Fibroblast of the aortic adventitia (primary cell): ENCODE measurements around the gene SLC5A5. TPM values are rescaled to one million over a fixed set of nuclear protein-coding genes. Genes with fewer than 3 reads are reported as not detected.

Source experiments
- DNase-seq: peaks from one replicate; pipeline ENCODE4 v3.0.0-alpha.2; 2010; ENCODE audit warnings: low read depth
- H3K4me3 ChIP-seq: 2 replicates; pipeline ENCODE4 v1.5.1; 2011; ENCODE audit warnings: low read depth, mild to moderate bottlenecking, control low read depth, low read length, moderate library complexity
- CTCF ChIP-seq: IDR thresholded peaks from 2 replicates; pipeline ENCODE4 v1.5.1; 2011; ENCODE audit warnings: mild to moderate bottlenecking, low read length, control low read depth, inconsistent platforms; ENCODE audit not compliant: insufficient read depth
- total RNA-seq: library from RNA; depleted of rRNA; stranded (reverse); fragments of >200 nt; gene quantifications from 2 replicates; pipeline ENCODE4 v1.2.3, GENCODE V29; 2012; ENCODE audit warnings: low replicate concordance

SLC5A5 gene
- total RNA-seq, 1 donor: not detected

GRCh38 chr19:17936379-17936778, 64.6 kb downstream of the SLC5A5 start:
- no peak for DNase-seq
- H3K4me3 ChIP-seq: no peak overlapping the region

GRCh38 chr19:17937371-17937900, 65.7 kb downstream of the SLC5A5 start:
- no peak overlapping the region for H3K4me3 ChIP-seq
- DNase-seq: no peak
- no peak for TF ChIP-seq CTCF

More at GRCh38 chr19:17936379-17936778, 64.6 kb downstream of the SLC5A5 start:
- no peak for TF ChIP-seq CTCF

- TF ChIP-seq CTCF: peak; percentile 96
- DNase-seq: peak; percentile 87
- H3K4me3 ChIP-seq: no peak overlapping the region
Observed at GRCh38 chr19:17938092-17938845, 66.5 kb downstream of the SLC5A5 start.

GRCh38 chr19:17942181-17942580, 70.4 kb downstream of the SLC5A5 start:
- no peak overlapping the region for H3K4me3 ChIP-seq
- no peak for TF ChIP-seq CTCF
- DNase-seq: no peak

- no peak for DNase-seq
- no peak for TF ChIP-seq CTCF
- no peak overlapping the region for H3K4me3 ChIP-seq
Observed at GRCh38 chr19:17942582-17943273, 71.0 kb downstream of the SLC5A5 start.

- no peak overlapping the region for H3K4me3 ChIP-seq
- no peak for TF ChIP-seq CTCF
- DNase-seq: no peak
Observed at GRCh38 chr19:17943274-17944221, 71.8 kb downstream of the SLC5A5 start.
